H9 (cell line): ENCODE results near the gene TOMM5. TPM values are rescaled to one million over a fixed set of nuclear protein-coding genes. Genes with fewer than 3 reads are reported as not detected.

ENCODE experiments used
- DNase-seq: peaks from one replicate; pipeline ENCODE4 v3.0.0-alpha.2; 2017
- H2AFZ ChIP-seq: one replicate; pipeline ENCODE4 v1.6.1; 2013; ENCODE audit warnings: mild to moderate bottlenecking, low read length, control low read depth, moderate library complexity
- H2AK5ac ChIP-seq: 2 replicates; pipeline ENCODE4 v1.6.1; 2013; ENCODE audit warnings: low read length, control low read depth, mixed read lengths; ENCODE audit not compliant: insufficient read length
- H2BK120ac ChIP-seq: one replicate; pipeline ENCODE4 v1.6.1; 2013; ENCODE audit warnings: low read depth, mild to moderate bottlenecking, low read length, control low read depth, inconsistent platforms; ENCODE audit not compliant: poor library complexity, severe bottlenecking
- H2BK12ac ChIP-seq: 2 replicates; pipeline ENCODE4 v1.6.1; 2013; ENCODE audit warnings: low read length, control low read depth, mixed read lengths, low read depth; ENCODE audit not compliant: insufficient read length
- H2BK15ac ChIP-seq: 2 replicates; pipeline ENCODE4 v1.6.1; 2013; ENCODE audit warnings: low read depth, low read length, control low read depth
- H2BK20ac ChIP-seq: one replicate; pipeline ENCODE4 v1.6.1; 2013; ENCODE audit warnings: low read depth, mild to moderate bottlenecking, low read length, control low read depth, inconsistent platforms; ENCODE audit not compliant: poor library complexity, severe bottlenecking
- H2BK5ac ChIP-seq: 2 replicates; pipeline ENCODE4 v1.6.1; 2013; ENCODE audit warnings: low read length, control low read depth, mixed read lengths; ENCODE audit not compliant: insufficient read length
- H3K14ac ChIP-seq: 2 replicates; pipeline ENCODE4 v1.6.1; 2013; ENCODE audit warnings: low read length, control low read depth; ENCODE audit not compliant: insufficient read depth
- H3K18ac ChIP-seq: 2 replicates; pipeline ENCODE4 v1.6.1; 2013; ENCODE audit warnings: low read depth, mild to moderate bottlenecking, mixed read lengths, low read length, control low read depth; ENCODE audit not compliant: insufficient read length
- H3K23ac ChIP-seq: 2 replicates; pipeline ENCODE4 v1.6.1; 2013; ENCODE audit warnings: low read length, control low read depth, mixed read lengths, low read depth; ENCODE audit not compliant: insufficient read length
- H3K23me2 ChIP-seq: 2 replicates; pipeline ENCODE4 v1.6.1; 2013; ENCODE audit warnings: low read depth, mild to moderate bottlenecking, mixed read lengths, low read length, control low read depth; ENCODE audit not compliant: insufficient read length, poor library complexity, severe bottlenecking
- H3K27ac ChIP-seq: 2 replicates; pipeline ENCODE4 v1.5.1; 2013; ENCODE audit warnings: low read length, control low read depth, mixed read lengths, low read depth; ENCODE audit not compliant: insufficient read length
- H3K27me3 ChIP-seq: 2 replicates; pipeline ENCODE4 v1.6.1; 2013; ENCODE audit warnings: low read length, control low read depth, inconsistent platforms; ENCODE audit not compliant: insufficient read depth
- H3K4ac ChIP-seq: 2 replicates; pipeline ENCODE4 v1.6.1; 2013; ENCODE audit warnings: low read depth, mild to moderate bottlenecking, control low read depth, inconsistent platforms, low read length, moderate library complexity
- H3K4me1 ChIP-seq: 2 replicates; pipeline ENCODE4 v1.6.1; 2013; ENCODE audit warnings: low read length, control low read depth, inconsistent platforms; ENCODE audit not compliant: insufficient read depth
- H3K4me2 ChIP-seq: 2 replicates; pipeline ENCODE4 v1.6.1; 2013; ENCODE audit warnings: low read length, control low read depth, mixed read lengths; ENCODE audit not compliant: insufficient read length, insufficient read depth
- H3K56ac ChIP-seq: 2 replicates; pipeline ENCODE4 v1.6.1; 2013; ENCODE audit warnings: low read depth, mild to moderate bottlenecking, mixed read lengths, low read length, control low read depth; ENCODE audit not compliant: insufficient read length
- H3K79me1 ChIP-seq: 2 replicates; pipeline ENCODE4 v1.6.1; 2013; ENCODE audit warnings: low read depth, mild to moderate bottlenecking, moderate library complexity, low read length, control low read depth, inconsistent platforms; ENCODE audit not compliant: insufficient read depth, poor library complexity, severe bottlenecking
- H3K79me2 ChIP-seq: 2 replicates; pipeline ENCODE4 v1.6.1; 2013; ENCODE audit warnings: low read length, control low read depth, inconsistent platforms; ENCODE audit not compliant: insufficient read depth
- H3K9ac ChIP-seq: 2 replicates; pipeline ENCODE4 v1.6.1; 2013; ENCODE audit warnings: low read length, control low read depth, mixed read lengths; ENCODE audit not compliant: insufficient read length; ENCODE audit errors: extremely low read depth
- H3K9me3 ChIP-seq: one replicate; pipeline ENCODE4 v1.6.1; 2013; ENCODE audit warnings: low read depth, low read length, inconsistent platforms; ENCODE audit not compliant: control insufficient read depth
- H3T11ph ChIP-seq: one replicate; pipeline ENCODE4 v1.6.1; 2013; ENCODE audit warnings: mild to moderate bottlenecking, low read length, control low read depth, inconsistent platforms
- H4K20me1 ChIP-seq: one replicate; pipeline ENCODE4 v1.6.1; 2013; ENCODE audit not compliant: control insufficient read depth, insufficient read length, insufficient read depth
- H4K5ac ChIP-seq: 2 replicates; pipeline ENCODE4 v1.6.1; 2013; ENCODE audit warnings: low read depth, mild to moderate bottlenecking, mixed read lengths, low read length, control low read depth; ENCODE audit not compliant: insufficient read length
- H4K8ac ChIP-seq: replicated peaks from 2 replicates; pipeline ENCODE4 v1.6.1; 2013; ENCODE audit warnings: low read length, control low read depth, mixed read lengths, low read depth; ENCODE audit not compliant: insufficient read length
- H4K91ac ChIP-seq: 2 replicates; pipeline ENCODE4 v1.6.1; 2013; ENCODE audit warnings: low read depth, mild to moderate bottlenecking, moderate library complexity, mixed read lengths, low read length, control low read depth; ENCODE audit not compliant: insufficient read length
- H3K27ac Mint-ChIP-seq, 3 experiments: 2 replicates in 2 of 3; 3 replicates in 1 of 3; pipeline ENCODE4 v1.8.0; 2020 to 2021; ENCODE audit warnings: mixed read lengths in 3 of 3, mild to moderate bottlenecking in 1 of 3, moderate library complexity in 1 of 3
- H3K27me3 Mint-ChIP-seq: 2 replicates; pipeline ENCODE4 v1.8.0; 2021; ENCODE audit warnings: low read depth, mild to moderate bottlenecking, moderate library complexity, mixed read lengths
- H3K36me3 Mint-ChIP-seq, 3 experiments: 2 replicates in 2 of 3; 3 replicates in 1 of 3; pipeline ENCODE4 v1.8.0; 2020 to 2021; ENCODE audit warnings: low read depth in 3 of 3, mixed read lengths in 3 of 3; ENCODE audit not compliant: insufficient read depth in 1 of 3
- H3K4me1 Mint-ChIP-seq, 2 experiments: 2 replicates each; pipeline ENCODE4 v1.8.0; 2020; ENCODE audit warnings: mixed read lengths in 2 of 2
- H3K4me3 Mint-ChIP-seq, 2 experiments: 2 replicates in 1 of 2; 3 replicates in 1 of 2; pipeline ENCODE4 v1.8.0; 2020 to 2021; ENCODE audit warnings: mild to moderate bottlenecking in 2 of 2, mixed read lengths in 2 of 2, moderate library complexity in 1 of 2
- H3K9me3 Mint-ChIP-seq, 2 experiments: 2 replicates in 1 of 2; 3 replicates in 1 of 2; pipeline ENCODE4 v1.8.0; 2020; ENCODE audit warnings: mild to moderate bottlenecking in 2 of 2, mixed read lengths in 2 of 2, moderate library complexity in 1 of 2
- CTCF ChIP-seq: fragments of 200-600 bp; sonication (generic); conservative IDR thresholded peaks from 3 replicates; pipeline ENCODE4 v1.8.0; 2021; ENCODE audit warnings: antibody characterized with exemption, mild to moderate bottlenecking
- WGBS: extraction: QIAGEN DNeasy Blood & Tissue Kit; methylation state at CpG from one replicate; pipeline ENCODE4 v1.1.7; 2013; ENCODE audit warnings: missing lambda C conversion rate, low lambda C conversion rate, mixed read lengths; ENCODE audit not compliant: insufficient read length; ENCODE audit errors: extremely low coverage; 5-methylcytosine and 5-hydroxymethylcytosine counted together
- total RNA-seq: library from RNA; stranded (reverse); gene quantifications from 2 replicates; pipeline ENCODE4 v1.2.1, GENCODE V29; 2021

Gene TOMM5
- total RNA-seq, 1 experiment from 2014 or later = 124 TPM

GRCh38 chr9:37635808-37636207, 43.4 kb upstream of the TOMM5 start:
- no peak overlapping the region for H2BK12ac ChIP-seq
- no peak overlapping the region for H3K56ac ChIP-seq
- H3T11ph ChIP-seq = no peak overlapping the region
- H2AK5ac ChIP-seq = no peak overlapping the region
- H3K9ac ChIP-seq = no peak overlapping the region
- no peak overlapping the region for H2AFZ ChIP-seq
- H3K4me1 ChIP-seq = no peaks in the 10 kb centered on the region
- H3K18ac ChIP-seq = no peak overlapping the region
- H3K14ac ChIP-seq = no peak overlapping the region
- no peak overlapping the region for H2BK5ac ChIP-seq
- Mint-ChIP-seq H3K4me1 (peaks cover 4% of the 10 kb centered on the region in 2 experiments), H3K36me3 (no peaks in the 10 kb centered on the region), H3K9me3 (no peaks in the 10 kb centered on the region), H3K27me3 (peaks cover 2% of the 10 kb centered on the region), H3K27ac (peak overlapping the region in 1 of 3 experiments; percentile 92; a peak in 1 of 7 replicates), H3K4me3 (no peak overlapping the region)
- WGBS = no CpG with 5 or more reads among the region's 16 CpGs
- H2BK120ac ChIP-seq = no peak overlapping the region
- no peak overlapping the region for H4K8ac ChIP-seq
- H4K5ac ChIP-seq = no peak overlapping the region
- H4K20me1 ChIP-seq = no peaks in the 10 kb centered on the region
- no peaks in the 10 kb centered on the region for H3K23me2 ChIP-seq
- H3K4ac ChIP-seq = no peak overlapping the region
- TF ChIP-seq CTCF = no peak
- no peaks in the 10 kb centered on the region for H3K9me3 ChIP-seq
- no peak overlapping the region for H4K91ac ChIP-seq
- H3K27ac ChIP-seq = no peak overlapping the region
- no peak overlapping the region for H3K23ac ChIP-seq
- no peaks in the 10 kb centered on the region for H3K79me1 ChIP-seq
- H3K4me2 ChIP-seq = no peak overlapping the region
- no peaks in the 10 kb centered on the region for H3K79me2 ChIP-seq
- H2BK20ac ChIP-seq = no peak overlapping the region
- no peak for DNase-seq
- no peak overlapping the region for H2BK15ac ChIP-seq
- H3K27me3 ChIP-seq = no peaks in the 10 kb centered on the region
